ENCODE data around the gene SEPHS2. TPM values are rescaled to one million over a fixed set of nuclear protein-coding genes. Genes with fewer than 3 reads are reported as not detected.
A peak's percentile ranks its signal among the peaks of the same experiment; 100 is the strongest.
"Not testable (repeated sequence)": the region's sequence is repeated elsewhere in the genome, so short reads cannot be mapped to it uniquely, and the experiment has no call there.

SEPHS2 gene
- total RNA-seq, 1 donor from 2014 or later: 9.0 TPM

DNA sequence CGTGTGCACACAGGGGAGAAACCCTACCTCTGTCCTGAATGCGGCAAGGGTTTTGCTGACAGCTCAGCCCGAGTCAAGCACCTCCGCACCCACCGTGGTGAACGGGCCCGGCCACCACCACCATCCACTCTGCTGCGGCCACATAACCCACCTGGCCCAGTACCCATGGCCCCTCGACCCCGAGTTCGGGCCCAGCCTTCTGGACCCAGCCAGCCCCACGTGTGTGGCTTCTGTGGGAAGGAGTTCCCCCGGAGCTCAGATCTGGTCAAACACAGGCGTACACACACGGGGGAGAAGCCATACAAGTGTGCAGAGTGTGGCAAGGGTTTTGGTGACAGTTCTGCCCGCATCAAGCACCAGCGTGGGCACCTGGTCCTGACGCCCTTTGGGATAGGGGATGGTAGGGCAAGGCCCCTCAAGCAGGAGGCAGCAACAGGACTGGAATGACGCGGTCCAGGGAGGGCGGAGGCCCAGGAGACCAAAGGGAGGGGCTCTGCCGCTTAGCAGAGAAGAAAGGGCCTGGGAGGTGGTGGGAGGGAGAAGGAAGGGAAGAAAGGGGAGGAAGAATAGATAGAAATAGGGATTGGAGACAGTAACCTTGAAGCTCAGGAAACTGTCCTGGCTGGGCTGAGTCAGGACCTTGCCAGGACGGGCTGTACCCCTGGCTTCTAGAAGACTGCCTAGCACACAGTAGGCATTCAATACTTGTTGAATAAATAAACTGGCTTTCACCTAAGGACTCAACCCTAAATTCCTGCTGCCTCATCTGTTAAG lies 46.8 kb downstream of the SEPHS2 start:
- H3K9me3 ChIP-seq (ENCODE audit: low read depth): no peaks in the 10 kb centered on the region
- H3K9ac ChIP-seq: no peak overlapping the region
- H3K36me3 Mint-ChIP-seq: peaks cover 5% of the 10 kb centered on the region
- H3F3A ChIP-seq (ENCODE audit: low read depth): peaks cover 82% of the 10 kb centered on the region
- peak; percentile 54 for DNase-seq (ENCODE audit: low spot score)
- peaks cover 22% of the 10 kb centered on the region for H3K27me3 Mint-ChIP-seq (ENCODE audit: insufficient read depth, low read depth)
- H3K27me3 ChIP-seq: no peaks in the 10 kb centered on the region
- peak overlapping the region; percentile 96 for H3K27ac ChIP-seq
- peak overlapping the region; percentile 86 for H3K4me3 Mint-ChIP-seq
- no peaks in the 10 kb centered on the region for H3K36me3 ChIP-seq
- H3K4me2 ChIP-seq: peak overlapping the region; percentile 82
- H3K4me1 Mint-ChIP-seq: peaks cover 47% of the 10 kb centered on the region
- H3K27ac Mint-ChIP-seq: peak overlapping the region; percentile 100
- H4K20me1 ChIP-seq (ENCODE audit: low read depth): peaks cover 40% of the 10 kb centered on the region
- peaks cover 38% of the 10 kb centered on the region for H3K4me1 ChIP-seq
- no peak overlapping the region for H3K4me3 ChIP-seq
- H3K79me2 ChIP-seq (ENCODE audit: low read depth): peaks cover 37% of the 10 kb centered on the region
- TF ChIP-seq EZH2 (IDR thresholded peaks at IDR 0.05) (no peak), CTCF (IDR thresholded peaks at IDR 0.05) (no peak), EZH2phosphoT487 (IDR thresholded peaks at IDR 0.05) (no peak)
- H2AFZ ChIP-seq (replicated peaks): no peak overlapping the region
- no peaks in the 10 kb centered on the region for H3K9me3 Mint-ChIP-seq

DNA sequence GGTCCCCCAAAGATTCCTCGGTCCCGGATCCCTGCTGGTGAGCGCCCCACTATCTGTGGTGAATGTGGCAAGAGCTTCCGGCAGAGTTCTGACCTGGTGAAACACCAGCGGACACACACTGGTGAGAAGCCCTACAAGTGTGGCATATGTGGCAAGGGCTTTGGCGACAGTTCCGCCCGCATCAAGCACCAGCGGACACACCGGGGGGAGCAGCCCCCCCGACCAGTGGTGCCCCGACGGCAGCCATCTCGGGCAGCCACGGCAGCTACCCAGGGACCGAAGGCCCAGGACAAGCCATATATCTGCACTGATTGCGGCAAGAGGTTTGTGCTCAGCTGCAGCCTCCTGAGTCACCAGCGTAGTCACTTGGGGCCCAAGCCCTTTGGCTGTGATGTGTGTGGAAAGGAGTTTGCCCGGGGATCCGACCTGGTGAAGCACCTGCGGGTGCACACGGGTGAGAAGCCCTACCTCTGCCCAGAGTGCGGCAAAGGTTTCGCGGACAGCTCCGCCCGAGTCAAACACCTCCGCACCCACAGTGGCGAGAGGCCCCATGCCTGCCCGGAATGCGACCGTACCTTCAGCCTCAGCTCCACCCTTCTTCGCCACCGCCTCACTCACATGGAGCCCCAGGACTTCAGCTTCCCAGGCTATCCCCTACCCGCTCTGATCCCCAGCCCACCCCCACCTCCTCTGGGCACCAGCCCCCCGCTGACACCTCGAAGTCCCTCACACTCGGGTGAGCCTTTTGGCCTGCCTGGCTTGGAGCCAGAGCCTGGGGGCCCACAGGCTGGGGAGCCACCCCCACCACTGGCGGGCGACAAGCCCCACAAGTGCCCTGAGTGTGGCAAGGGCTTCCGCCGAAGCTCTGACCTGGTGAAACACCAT lies 47.7 kb downstream of the SEPHS2 start:
- Histone ChIP-seq H3K27ac (no peak overlapping the region), H3K36me3 (no peaks in the 10 kb centered on the region), H3K4me1 (peaks cover 42% of the 10 kb centered on the region), H3K27me3 (no peaks in the 10 kb centered on the region), H3K4me3 (no peak overlapping the region), H4K20me1 (ENCODE audit: low read depth) (peaks cover 40% of the 10 kb centered on the region), H2AFZ (replicated peaks) (no peak overlapping the region), H3K79me2 (ENCODE audit: low read depth) (peaks cover 42% of the 10 kb centered on the region), H3K9me3 (ENCODE audit: low read depth) (no peaks in the 10 kb centered on the region), H3K4me2 (no peak overlapping the region), H3F3A (ENCODE audit: low read depth) (peaks cover 89% of the 10 kb centered on the region), H3K9ac (no peak overlapping the region)
- Mint-ChIP-seq H3K4me3 (peak overlapping the region; percentile 86), H3K4me1 (peaks cover 52% of the 10 kb centered on the region), H3K27ac (no peak overlapping the region), H3K9me3 (no peaks in the 10 kb centered on the region), H3K36me3 (peaks cover 5% of the 10 kb centered on the region), H3K27me3 (ENCODE audit: insufficient read depth, low read depth) (peaks cover 24% of the 10 kb centered on the region)
- TF ChIP-seq EZH2phosphoT487 (IDR thresholded peaks at IDR 0.05) (no peak), EZH2 (IDR thresholded peaks at IDR 0.05) (no peak), CTCF (IDR thresholded peaks at IDR 0.05) (no peak)
- no peak for DNase-seq (ENCODE audit: low spot score)

- H3K4me3 ChIP-seq: no peak overlapping the region
These were observed 48.6 kb downstream of the SEPHS2 start for GRCh38 chr16:30397056-30397455.

GRCh38 chr16:30396627-30397026 lies 49.0 kb downstream of the SEPHS2 start:
- Mint-ChIP-seq H3K4me3 (peak overlapping the region; percentile 86), H3K27me3 (ENCODE audit: insufficient read depth, low read depth) (peaks cover 22% of the 10 kb centered on the region), H3K4me1 (peaks cover 50% of the 10 kb centered on the region)
- not testable (repeated sequence) for H2AFZ ChIP-seq (replicated peaks); H3K9me3 ChIP-seq (ENCODE audit: low read depth); H3K36me3 ChIP-seq; H3K9ac ChIP-seq; H3K36me3 Mint-ChIP-seq; H3K27me3 ChIP-seq; H3K27ac Mint-ChIP-seq; H3K27ac ChIP-seq; H3K9me3 Mint-ChIP-seq; DNase-seq (ENCODE audit: low spot score)
- Histone ChIP-seq H4K20me1 (ENCODE audit: low read depth) (peaks cover 40% of the 10 kb centered on the region), H3K79me2 (ENCODE audit: low read depth) (peaks cover 42% of the 10 kb centered on the region), H3K4me1 (peaks cover 42% of the 10 kb centered on the region), H3K4me2 (peak overlapping the region; percentile 100), H3K4me3 (peak overlapping the region; percentile 100), H3F3A (ENCODE audit: low read depth) (peaks cover 88% of the 10 kb centered on the region)

More at GRCh38 chr16:30397056-30397455, 48.6 kb downstream of the SEPHS2 start:
- no peak for TF ChIP-seq CTCF (IDR thresholded peaks at IDR 0.05)
- TF ChIP-seq EZH2 (IDR thresholded peaks at IDR 0.05): no peak
- Histone ChIP-seq H3K9ac (no peak overlapping the region), H3K79me2 (ENCODE audit: low read depth) (peaks cover 42% of the 10 kb centered on the region), H3K27ac (no peak overlapping the region), H3K27me3 (no peaks in the 10 kb centered on the region), H2AFZ (replicated peaks) (no peak overlapping the region), H3F3A (ENCODE audit: low read depth) (peaks cover 92% of the 10 kb centered on the region), H3K4me1 (peaks cover 42% of the 10 kb centered on the region), H3K4me2 (peak overlapping the region; percentile 100), H4K20me1 (ENCODE audit: low read depth) (peaks cover 40% of the 10 kb centered on the region), H3K36me3 (no peaks in the 10 kb centered on the region), H3K9me3 (ENCODE audit: low read depth) (no peaks in the 10 kb centered on the region)
- peaks cover 23% of the 10 kb centered on the region for H3K27me3 Mint-ChIP-seq (ENCODE audit: insufficient read depth, low read depth)
- no peak overlapping the region for H3K27ac Mint-ChIP-seq
- H3K4me3 Mint-ChIP-seq: peak overlapping the region; percentile 86
- H3K36me3 Mint-ChIP-seq: peaks cover 5% of the 10 kb centered on the region
- DNase-seq (ENCODE audit: low spot score): no peak
- H3K9me3 Mint-ChIP-seq: no peaks in the 10 kb centered on the region
- H3K4me1 Mint-ChIP-seq: peaks cover 52% of the 10 kb centered on the region
